GM18519 (cell line): ENCODE measurements around the gene NOC4L.
"Not testable (repeated sequence)": the region's sequence is repeated elsewhere in the genome, so short reads cannot be mapped to it uniquely, and the experiment has no call there.

Experiments used
- ATAC-seq: cut with Tn5 transposase; IDR thresholded peaks from one replicate; pipeline ENCODE4 v1.9.1; 2021; ENCODE audit warnings: mild to moderate bottlenecking, moderate library complexity; ENCODE audit not compliant: unreplicated experiment, low FRiP score

Gene NOC4L

DNA sequence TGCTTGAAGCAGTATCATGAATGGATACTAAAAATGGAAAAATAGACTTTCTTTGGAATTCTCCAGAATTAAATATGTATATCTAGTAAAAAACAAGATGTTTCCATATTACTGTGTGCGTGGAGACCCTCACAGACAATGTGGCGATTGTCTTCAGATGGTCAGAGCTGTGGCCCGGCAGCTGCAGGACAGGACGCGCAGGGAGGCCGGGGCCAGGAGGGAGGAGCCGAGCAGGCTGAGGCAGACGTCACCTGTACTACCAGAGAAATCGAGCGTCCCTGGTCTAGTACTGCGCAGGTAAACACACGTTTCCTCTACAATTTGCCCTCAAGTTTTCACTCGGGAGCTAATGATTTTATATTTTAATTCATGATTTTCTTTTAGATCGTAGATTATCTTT lies 23.0 kb upstream of the NOC4L start:
- no peak for ATAC-seq

DNA sequence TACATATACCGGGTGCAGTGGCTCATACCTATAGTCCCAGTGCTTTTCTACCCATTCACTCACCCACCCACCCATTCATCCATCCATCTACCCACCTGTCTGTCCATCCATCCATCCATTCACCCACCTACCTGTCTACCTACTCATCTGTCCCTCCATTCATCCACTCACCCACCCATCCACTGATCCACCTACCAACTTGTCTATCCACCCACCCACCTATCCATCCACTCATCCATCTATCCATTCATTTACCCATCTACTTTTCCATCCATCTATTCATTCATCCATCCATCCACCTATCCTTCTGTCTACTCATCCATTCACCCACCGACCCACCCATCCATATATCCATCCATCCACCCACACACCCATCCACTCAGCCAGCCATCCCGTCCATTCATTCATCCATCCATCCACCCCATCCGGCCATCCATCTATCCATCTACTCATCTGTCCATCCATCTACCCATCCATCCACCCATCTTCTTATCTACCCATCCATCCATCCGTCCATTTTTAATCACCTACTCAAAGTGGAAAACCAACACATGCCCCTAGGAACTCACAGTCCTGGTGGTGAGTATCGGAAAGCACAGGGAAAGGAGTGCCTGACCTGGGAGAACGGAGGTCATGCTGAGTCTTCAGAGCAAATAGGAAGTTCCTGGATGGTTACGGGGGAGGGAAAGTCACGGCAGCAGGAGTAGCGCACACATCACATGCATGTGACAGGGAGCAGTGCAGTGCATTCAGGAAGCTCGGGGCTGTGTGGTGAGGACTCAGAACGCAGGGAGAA lies 20.1 kb upstream of the NOC4L start:
- ATAC-seq = no peak

DNA sequence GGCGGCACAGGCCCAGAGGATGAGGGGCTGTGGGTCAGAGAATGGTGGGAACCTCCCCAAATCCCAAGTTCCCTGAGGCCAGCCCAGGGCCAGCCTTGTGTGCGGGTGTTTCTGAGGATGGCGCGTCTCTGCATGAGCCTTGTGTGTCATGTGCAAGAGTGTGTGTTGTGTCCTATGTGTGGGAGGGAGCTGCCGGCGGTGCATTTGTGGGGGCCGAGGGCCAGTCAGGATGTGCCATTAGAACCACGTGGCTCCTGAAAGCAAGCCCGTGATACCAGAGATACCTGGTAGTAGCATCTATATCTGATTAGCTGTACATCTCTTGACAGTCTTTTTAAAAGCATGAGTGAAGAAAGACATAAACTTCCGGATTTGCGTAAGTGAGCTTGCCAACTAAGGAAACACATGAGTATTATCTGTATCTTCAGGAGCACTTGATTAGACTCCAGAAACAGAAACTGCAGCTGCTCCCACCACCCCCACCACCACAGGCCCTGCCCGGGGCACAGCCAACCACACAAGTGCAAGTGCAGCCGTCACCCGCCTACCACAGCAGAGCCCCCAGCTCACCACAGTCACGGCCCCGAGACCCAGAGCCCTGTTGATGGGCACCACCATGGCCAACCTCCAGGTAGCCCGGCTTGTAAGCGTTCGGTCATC lies 19.4 kb upstream of the NOC4L start:
- no peak for ATAC-seq

DNA sequence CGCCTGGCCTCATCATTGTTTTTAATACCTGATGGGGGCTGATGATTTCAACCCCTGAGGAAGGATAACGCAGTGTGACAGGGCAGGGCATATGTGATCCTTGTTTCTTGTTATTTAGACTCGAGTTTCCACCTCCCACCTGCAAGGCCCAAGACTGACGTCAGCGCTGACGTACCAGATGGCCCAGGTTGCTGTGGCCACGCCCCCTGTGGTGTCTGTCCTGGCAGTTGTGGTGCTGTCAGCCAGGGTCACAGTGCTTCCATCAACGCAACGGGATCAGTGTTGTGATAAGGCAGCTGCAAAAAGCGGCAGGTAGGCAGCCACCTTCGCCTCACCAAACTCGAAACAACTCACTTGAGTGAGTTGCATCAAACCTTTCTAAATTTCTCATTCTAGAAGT lies 18.5 kb upstream of the NOC4L start:
- ATAC-seq = no peak

DNA sequence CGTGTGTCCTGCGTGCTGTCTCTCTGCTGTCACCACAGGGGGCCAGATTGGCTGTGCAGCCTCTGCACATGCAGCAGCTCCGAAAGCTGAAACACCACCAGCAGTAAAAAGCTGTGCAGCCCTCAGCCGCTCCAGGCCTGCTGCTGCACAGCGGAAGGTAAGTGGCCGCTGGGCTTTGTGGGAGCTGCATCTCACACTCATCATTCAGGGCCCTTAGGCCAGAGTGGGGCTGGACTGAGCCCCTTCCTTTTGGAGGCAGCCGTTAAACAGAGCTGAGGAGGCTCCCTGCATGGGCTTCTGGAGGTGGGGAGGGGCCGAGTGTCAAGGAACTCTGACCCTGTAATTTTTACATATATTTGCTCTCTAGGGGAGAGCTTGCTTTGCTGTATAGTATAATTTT lies 17.2 kb upstream of the NOC4L start:
- no peak for ATAC-seq

DNA sequence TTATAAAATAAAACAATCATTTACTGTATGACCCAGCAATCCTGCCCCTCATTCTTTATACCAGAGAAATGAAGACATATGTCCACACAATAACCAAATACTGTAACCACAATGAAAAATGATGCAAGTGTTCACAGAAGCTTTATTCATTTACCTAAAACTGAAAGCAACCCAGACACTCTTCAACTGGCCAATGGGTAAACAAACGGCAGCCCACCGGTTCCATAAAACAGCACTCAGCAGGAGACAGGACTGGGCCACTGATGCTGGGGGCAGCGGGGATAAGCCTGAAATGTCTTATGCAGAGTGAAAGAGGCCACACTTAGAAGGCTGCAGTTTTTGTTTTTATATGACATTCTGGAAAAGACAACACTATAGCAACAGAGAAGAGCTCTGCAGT lies 15.2 kb upstream of the NOC4L start:
- ATAC-seq = no peak

DNA sequence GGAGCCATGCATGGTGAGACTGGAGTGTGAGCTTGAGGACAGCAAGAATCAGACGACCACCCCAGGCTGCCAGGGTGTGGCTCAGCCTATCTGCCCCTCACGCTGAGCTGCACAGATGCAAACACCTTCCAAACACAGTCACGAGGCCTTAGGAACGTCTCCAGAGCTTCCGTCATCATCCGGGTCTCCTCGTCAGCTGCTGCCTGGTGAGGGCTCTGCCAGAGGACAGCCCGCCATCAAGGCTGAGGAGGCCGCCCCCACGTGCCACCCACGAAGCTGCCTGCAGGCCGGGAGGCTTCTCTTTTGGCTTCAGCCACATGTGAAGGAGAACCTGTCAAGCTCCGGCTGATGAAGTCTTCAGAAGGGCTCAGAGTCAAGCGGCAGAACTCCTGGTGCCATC lies 13.6 kb upstream of the NOC4L start:
- ATAC-seq = no peak

DNA sequence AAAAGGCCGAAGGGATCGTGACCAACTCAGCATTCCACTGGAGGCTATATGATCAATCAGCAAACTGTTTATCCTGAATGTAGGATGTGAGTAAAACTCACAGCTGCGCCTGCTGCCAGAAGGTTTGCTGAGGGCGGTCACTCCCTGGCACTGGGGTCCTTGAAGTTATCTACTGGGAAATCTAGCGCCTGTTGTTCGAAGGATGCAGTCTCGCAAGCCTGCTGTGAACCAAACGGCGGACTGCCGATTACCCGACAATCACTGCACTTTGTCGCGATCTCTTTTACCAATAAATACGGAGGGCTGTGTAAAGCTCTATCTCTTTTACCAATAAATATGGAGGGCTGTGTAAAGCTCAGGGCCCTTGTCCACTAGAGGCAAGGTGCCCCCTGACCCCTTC lies 13.0 kb upstream of the NOC4L start:
- ATAC-seq = no peak

DNA sequence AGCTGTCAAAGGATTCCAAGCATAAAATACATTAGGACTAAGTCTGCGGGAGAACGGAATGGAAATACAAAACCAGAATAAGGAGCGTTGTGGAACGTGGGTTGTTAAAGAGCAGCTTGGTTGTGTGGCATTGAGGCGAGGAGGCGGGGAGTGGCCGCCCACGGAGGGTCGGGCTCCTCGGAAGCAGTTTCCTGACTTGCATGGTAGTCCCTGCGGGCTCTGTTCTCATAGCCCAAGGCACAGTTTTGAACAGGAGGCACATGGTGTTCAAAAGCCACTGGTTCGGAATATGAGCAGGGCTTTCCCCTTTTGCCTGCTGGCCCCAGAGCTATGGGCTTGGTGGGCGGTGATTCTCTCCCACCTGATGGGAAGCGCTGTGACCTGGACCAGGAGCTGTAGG lies 12.3 kb upstream of the NOC4L start:
- no peak for ATAC-seq

DNA sequence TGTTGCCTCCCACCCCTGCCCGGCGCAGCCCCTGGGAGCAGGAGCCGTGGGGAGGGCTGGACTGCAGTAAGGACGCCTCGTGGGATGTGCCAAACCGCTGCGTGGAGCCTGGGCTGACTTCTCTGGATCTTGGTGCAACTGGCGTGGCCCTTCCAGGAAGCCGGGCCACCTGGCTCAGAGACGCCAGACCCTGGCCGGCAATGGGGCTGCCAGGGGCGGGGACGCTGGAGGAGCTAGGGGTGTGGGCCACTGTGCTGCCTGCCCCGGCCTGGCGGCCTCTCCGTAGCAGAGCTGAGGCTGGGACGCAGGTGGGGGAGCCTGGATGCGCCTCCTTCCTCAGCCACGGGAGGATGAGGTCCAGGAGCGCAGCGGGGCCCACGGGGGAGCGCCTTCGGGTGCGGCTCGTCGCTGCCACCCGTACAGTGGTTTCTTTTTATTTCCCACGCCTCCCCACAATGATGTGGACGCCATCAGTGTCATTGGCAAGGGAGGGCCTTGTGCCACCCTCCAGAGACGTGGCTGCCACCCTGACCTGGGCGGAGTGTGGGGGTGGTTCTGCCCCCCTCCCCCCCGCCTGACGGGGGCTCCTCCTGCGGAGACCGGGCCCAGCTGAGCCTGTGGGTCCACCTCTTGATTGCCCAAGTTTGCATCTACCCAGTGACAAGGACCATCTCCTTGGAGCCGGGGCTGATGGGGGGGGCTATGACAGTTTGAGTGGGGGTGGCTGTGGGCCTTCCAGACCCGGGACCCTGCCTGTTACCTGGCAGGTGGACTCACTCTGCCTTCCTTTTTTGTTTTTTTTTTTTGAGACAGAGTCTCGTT lies 11.4 kb upstream of the NOC4L start:
- no peak for ATAC-seq

DNA sequence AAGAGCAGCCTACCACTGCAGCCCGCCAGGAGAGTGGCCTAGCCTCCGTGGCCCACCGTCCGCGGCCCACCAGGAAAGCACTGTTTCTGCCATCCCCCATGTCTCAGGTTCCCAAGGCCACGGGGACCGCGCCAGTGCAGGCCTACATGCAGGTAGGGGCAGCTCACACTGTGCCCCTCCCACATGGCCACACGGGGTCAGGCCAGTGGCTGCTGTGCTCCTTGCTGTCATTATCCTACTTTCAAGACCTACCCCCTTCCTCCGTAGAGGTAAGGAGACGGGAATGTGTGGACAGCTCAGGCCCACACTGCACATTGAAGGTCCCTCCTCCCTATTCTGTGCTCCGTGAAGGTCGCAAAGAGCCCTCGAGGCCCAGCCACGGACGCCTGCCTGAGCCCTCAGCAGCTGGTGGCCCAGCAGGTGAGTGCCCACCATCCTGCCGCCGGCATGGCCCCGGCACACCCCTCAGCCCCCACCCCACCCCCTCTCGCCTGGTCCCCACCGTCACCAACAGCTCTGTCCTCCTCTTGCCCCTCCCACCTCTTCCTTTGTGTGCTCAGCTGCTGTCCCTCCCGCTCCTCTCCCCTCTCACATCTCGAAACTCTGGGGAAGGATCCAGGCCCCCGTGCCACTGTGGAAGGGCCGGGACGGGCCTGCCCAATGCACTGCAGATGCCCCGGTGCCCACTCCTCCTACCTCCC lies 10.2 kb upstream of the NOC4L start:
- ATAC-seq = no peak

DNA sequence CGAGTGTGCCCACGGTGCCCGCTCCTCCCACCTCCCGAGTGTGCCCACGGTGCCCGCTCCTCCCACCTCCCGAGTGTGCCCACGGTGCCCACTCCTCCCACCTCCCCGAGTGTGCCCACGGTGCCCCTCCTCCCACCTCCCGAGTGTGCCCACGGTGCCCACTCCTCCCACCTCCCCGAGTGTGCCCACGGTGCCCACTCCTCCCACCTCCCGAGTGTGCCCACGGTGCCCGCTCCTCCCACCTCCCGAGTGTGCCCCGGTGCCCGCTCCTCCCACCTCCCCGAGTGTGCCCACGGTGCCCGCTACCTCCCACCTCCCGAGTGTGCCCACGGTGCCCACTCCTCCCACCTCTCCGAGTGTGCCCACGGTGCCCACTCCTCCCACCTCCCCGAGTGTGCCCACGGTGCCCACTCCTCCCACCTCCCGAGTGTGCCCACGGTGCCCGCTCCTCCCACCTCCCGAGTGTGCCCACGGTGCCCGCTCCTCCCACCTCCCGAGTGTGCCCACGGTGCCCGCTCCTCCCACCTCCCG lies 9.5 kb upstream of the NOC4L start:
- not testable (repeated sequence) for ATAC-seq

DNA sequence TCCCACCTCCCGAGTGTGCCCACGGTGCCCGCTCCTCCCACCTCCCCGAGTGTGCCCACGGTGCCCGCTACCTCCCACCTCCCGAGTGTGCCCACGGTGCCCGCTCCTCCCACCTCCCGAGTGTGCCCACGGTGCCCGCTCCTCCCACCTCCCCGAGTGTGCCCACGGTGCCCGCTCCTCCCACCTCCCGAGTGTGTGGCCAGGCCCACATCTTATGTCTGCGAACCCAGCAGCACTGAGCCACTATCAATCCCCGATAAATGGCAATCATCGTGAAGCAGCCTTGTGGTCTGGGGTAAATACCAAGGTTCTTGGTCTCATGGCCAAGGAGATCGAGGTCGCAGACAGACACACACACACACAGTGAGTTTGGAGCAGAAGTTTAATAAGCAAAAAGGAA lies 8.0 kb upstream of the NOC4L start:
- not testable (repeated sequence) for ATAC-seq

DNA sequence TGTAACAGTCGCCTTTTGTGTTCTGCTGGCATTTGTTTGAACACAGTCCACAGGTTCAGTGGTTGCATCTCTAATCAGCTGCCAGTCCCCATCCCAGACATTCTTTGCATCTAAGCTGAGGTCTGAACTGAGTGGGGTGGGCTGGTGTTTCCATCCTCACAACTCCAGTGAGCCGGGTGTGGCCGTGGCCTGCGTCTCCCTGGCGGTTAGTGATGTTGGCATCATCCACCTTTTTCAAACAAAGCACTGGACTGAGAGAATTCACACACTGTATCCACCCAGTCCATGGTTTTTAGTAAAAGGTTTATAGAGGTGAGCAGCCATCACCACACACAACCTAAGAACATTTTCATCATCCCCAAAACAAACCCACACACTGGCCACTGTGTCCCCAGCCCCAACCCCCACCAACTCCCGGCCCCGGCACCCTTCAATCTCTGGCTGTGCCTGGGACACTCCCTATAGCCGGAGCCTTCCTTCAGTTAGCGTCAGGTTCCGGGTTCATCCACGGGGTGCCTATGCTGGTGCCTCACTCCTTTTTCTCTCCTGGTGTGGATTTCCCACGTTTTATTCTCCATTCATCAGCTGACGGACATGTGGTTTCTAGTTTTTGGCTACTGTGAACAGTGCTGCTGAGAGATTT lies 6.7 kb upstream of the NOC4L start:
- ATAC-seq = no peak

DNA sequence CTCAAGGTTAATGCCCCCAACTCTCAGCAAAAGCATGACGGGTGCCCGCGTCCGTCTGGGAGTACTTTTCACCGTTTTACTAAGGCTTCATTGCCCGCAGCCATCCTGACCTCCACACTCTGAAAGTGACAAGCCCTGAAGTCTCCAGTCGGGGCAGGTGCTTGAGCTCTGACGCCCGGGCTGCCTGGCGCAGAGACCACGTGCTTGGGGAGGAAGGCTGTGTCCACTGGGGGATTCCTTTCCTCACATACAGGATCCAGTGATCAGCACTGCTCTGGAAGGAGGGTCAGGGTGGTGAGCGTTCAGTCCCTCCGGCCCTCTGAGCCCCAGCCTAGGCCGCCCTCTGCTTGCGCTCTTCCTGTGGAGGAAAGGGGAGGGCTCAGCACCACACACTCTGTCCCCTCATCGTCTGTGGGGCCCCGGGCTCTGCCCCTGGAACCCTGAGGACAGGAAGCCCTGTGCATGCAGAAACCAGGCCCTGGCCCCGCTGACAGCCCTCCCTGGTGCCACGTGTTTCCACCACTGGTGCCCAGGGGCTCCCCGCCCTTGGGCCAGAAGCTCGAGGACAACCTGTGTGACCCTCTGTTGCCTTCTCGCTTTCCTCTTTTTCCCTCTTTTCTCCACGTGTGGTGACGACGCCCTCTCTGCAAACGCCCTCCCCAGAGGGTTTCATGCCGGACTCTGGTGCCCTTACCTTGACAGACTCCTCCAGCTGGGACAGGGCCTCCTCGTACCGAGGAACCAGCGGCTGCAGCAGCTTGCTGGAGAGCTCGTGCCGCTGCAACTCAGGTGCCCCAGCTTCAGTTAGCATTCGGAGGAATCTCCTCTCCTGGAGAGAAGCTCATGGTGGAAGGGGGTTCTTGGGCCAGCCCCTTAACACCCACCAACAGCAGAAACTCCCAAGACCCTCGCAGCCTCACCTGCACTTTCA lies 5.1 kb upstream of the NOC4L start:
- ATAC-seq = no peak

DNA sequence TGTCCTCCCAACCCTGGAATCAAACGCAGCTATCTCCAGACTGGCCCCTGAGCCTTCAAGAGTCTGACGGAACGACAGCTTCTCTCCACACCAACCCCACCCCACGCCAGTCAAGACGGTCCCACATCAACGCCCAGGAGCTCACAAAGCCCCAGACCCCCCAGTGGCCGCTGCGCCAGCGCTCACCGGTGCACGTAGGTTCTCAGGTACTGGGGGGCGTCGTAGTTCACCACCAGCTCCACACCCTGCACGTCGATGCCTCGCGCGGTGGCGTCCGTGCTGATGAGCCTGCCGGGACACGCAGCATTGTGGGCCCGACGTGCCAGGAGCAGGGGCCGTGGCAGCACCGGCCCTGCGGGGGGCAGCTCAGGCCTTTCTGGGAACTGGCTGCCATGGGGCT lies 4.3 kb upstream of the NOC4L start:
- ATAC-seq = no peak

DNA sequence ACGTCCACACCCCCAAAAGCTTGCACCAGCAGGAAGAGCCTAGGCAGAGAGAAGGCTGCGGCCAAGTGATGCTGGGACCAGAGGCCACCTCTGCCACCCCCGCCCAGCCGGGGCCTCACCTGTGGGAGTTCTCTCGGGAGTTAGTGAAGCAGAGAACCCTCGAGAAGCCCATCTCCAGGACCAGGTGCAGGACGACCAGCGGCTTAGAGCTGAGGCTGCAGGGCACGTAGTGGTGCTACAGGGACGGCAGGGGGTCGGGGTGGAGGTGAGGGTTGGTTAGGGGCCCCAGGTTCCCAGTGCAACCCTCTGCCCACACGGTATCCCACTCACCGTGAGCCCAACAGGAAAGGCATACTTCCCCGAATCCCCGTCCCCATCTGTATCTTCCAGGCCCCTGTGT lies 3.8 kb upstream of the NOC4L start:
- no peak for ATAC-seq

DNA sequence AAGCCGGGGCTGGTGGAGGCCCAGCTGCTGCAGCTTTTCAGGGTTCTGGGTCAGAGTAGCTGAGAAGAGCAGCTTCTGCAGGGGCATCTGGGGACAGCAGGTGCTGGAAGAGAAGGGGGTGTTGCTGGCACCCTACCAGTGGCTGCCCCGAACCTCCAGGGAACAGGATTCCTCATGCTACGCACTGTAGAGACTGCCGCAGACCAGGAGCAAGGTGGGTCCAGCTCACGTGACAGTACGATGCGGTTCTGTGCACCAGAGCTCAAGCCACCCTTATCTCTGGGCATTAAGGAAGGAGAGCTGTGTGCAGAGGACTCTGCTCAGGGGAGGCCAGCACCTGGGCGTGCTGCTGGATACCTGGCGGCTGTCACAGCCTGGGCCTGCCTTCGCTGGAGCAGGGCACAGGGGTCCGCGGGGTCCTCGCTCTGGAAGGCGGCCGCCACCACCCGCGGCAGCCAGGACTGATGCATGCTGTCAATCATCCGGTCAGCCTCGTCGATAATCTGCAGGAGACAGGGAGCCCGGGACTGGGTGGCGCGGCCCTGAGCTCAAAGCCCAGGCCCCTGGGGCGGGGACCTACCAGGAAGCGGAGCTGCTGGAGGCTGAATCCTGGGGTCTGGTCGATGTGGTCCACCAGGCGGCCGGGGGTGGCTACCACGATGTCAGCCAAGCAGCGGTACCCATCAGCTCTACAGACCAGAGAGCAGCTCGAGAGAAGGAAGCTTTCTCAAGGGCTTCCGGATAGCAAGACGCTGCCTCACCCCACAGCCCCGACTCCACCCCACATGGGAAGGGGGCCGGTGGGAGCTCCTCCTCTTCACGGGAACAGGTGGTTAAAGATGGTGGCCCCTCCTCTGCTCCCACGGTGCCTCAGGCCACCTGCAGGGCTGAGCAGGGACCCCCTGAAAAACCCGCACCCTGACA lies 3.1 kb upstream of the NOC4L start:
- ATAC-seq = no peak
